HCT116 (cell line): ENCODE data around the gene VASH1. TPM values are rescaled to one million over a fixed set of nuclear protein-coding genes. Genes with fewer than 3 reads are reported as not detected.

ENCODE experiments used
- ATAC-seq: fragments of 200-7000 bp; cut with Tn5 transposase; 2 replicates; pipeline ENCODE4 v1.9.1; 2020; ENCODE audit warnings: mild to moderate bottlenecking, moderate library complexity
- BruUV-seq: library from RNA; stranded (reverse); fragments of 400-500 nt; replicated peaks from 2 replicates; lab custom pipeline; 2021; lab: Mats Ljungman, UMichigan
- CTCF ChIA-PET: fragments of 300-600 bp; sonication (Branson Sonifier 250); formaldehyde crosslinking; loops from one replicate; lab custom pipeline; 2021; ENCODE audit warnings: antibody characterized with exemption; lab: Charles Lee
- POLR2A ChIA-PET: fragments of 300-600, 350-600 bp; sonication (Branson Sonifier 250); formaldehyde crosslinking; loops from one replicate; lab custom pipeline; 2021; ENCODE audit warnings: antibody characterized with exemption; lab: Charles Lee
- RAD21 ChIA-PET, 2 experiments: fragments of 300-600 bp; sonication (Branson Sonifier 250); formaldehyde crosslinking; loops; one replicate each; lab custom pipeline; 2023; ENCODE audit warnings: low total read pairs in 2 of 2; ENCODE audit not compliant: uncharacterized antibody in 2 of 2, unreplicated experiment in 2 of 2, low non-redundant PET in 1 of 2; lab: Charles Lee
- DNase-seq: peaks from one replicate; pipeline ENCODE4 v3.0.0-alpha.2; 2010; ENCODE audit warnings: low read depth, low spot score
- H2AFZ ChIP-seq: fragments of 200-600 bp; shearing (Covaris generic), sonication (generic); 2 replicates; pipeline ENCODE4 v1.6.1; 2017; ENCODE audit warnings: low read depth, mixed run types, mixed read lengths, antibody characterized with exemption, low read length; ENCODE audit not compliant: poor library complexity, severe bottlenecking
- H3K27ac ChIP-seq: 2 replicates; pipeline ENCODE4 v1.5.1; 2012; ENCODE audit warnings: low read depth, low read length
- H3K27me3 ChIP-seq: fragments of 200-600 bp; sonication (generic); 2 replicates; pipeline ENCODE4 v1.6.1; 2016; ENCODE audit warnings: mixed run types, low read length, mixed read lengths; ENCODE audit not compliant: insufficient read depth
- H3K36me3 ChIP-seq, 2 experiments: fragments of 200-500 bp in 1 of 2; fragments of 200-600 bp in 1 of 2; sonication (Bioruptor generic) in 1 of 2; sonication (generic) in 1 of 2; 2 replicates each; pipeline versions ENCODE4 v1.5.1 to v1.6.1; 2014 to 2016; ENCODE audit warnings: low read length in 2 of 2, inconsistent platforms in 1 of 2, mixed read lengths in 1 of 2, mixed run types in 1 of 2; ENCODE audit not compliant: insufficient read depth in 2 of 2, control insufficient read depth in 1 of 2
- H3K4me1 ChIP-seq, 2 experiments: fragments of 200-600 bp in 1 of 2; sonication (generic) in 1 of 2; 2 replicates each; pipeline versions ENCODE4 v1.5.1 to v1.6.1; 2012 to 2017; ENCODE audit warnings: low read length in 2 of 2, inconsistent platforms in 1 of 2, mild to moderate bottlenecking in 1 of 2, mixed read lengths in 1 of 2, mixed run types in 1 of 2, moderate library complexity in 1 of 2; ENCODE audit not compliant: insufficient read depth in 2 of 2, control insufficient read depth in 1 of 2
- H3K4me2 ChIP-seq: fragments of 200-600 bp; sonication (generic); 2 replicates; pipeline ENCODE4 v1.6.1; 2017; ENCODE audit warnings: mixed run types, low read length, mixed read lengths
- H3K4me3 ChIP-seq, 2 experiments: fragments of 200-600 bp in 1 of 2; sonication (generic) in 1 of 2; replicated peaks in 1 of 2; 2 replicates each; pipeline ENCODE4 v1.5.1; 2011 to 2016; ENCODE audit warnings: low read length in 2 of 2, control low read depth in 1 of 2, low read depth in 1 of 2, mild to moderate bottlenecking in 1 of 2, mixed read lengths in 1 of 2, mixed run types in 1 of 2
- H3K79me2 ChIP-seq: fragments of 200-600 bp; sonication (generic); 2 replicates; pipeline ENCODE4 v1.6.1; 2017; ENCODE audit warnings: mild to moderate bottlenecking, mixed run types, low read length, moderate library complexity, mixed read lengths; ENCODE audit not compliant: insufficient read depth
- H3K9ac ChIP-seq: fragments of 200-600 bp; sonication (generic); 2 replicates; pipeline ENCODE4 v1.6.1; 2016; ENCODE audit warnings: low read length, mixed read lengths
- H3K9me2 ChIP-seq: fragments of 200-600 bp; sonication (generic), shearing (Covaris generic); 2 replicates; pipeline ENCODE4 v1.6.1; 2017; ENCODE audit warnings: mixed run types, mild to moderate bottlenecking, moderate library complexity; ENCODE audit not compliant: insufficient read depth
- H3K9me3 ChIP-seq, 2 experiments: fragments of 200-500 bp in 1 of 2; fragments of 200-600 bp in 1 of 2; sonication (Bioruptor generic) in 1 of 2; sonication (generic) in 1 of 2; 2 replicates each; pipeline ENCODE4 v1.6.1; 2014 to 2017; ENCODE audit warnings: low read length in 2 of 2, mixed read lengths in 2 of 2, inconsistent platforms in 1 of 2, low read depth in 1 of 2, mild to moderate bottlenecking in 1 of 2, mixed run types in 1 of 2, moderate library complexity in 1 of 2; ENCODE audit not compliant: control insufficient read depth in 1 of 2, insufficient read depth in 1 of 2
- H4K20me1 ChIP-seq: fragments of 200-600 bp; sonication (generic), shearing (Covaris generic); 2 replicates; pipeline ENCODE4 v1.6.1; 2017; ENCODE audit warnings: mixed run types, mild to moderate bottlenecking, moderate library complexity; ENCODE audit not compliant: insufficient read depth
- ATF3 ChIP-seq: IDR thresholded peaks from 2 replicates; pipeline ENCODE4 v1.6.1; 2012
- CBX3 ChIP-seq: IDR thresholded peaks from 2 replicates; pipeline ENCODE4 v1.6.1; 2012; ENCODE audit warnings: low read depth
- CEBPB ChIP-seq: IDR thresholded peaks from 2 replicates; pipeline ENCODE4 v1.6.1; 2012; ENCODE audit warnings: low read depth
- EGR1 ChIP-seq: IDR thresholded peaks from 2 replicates; pipeline ENCODE4 v1.6.1; 2012; ENCODE audit warnings: low read depth
- ELF1 ChIP-seq: IDR thresholded peaks from 2 replicates; pipeline ENCODE4 v1.6.1; 2012; ENCODE audit warnings: low read depth, borderline replicate concordance
- EZH2 ChIP-seq: fragments of 200-600 bp; sonication (generic); IDR thresholded peaks from 2 replicates; pipeline ENCODE4 v1.6.1; 2017; ENCODE audit warnings: antibody characterized with exemption, mixed run types
- EZH2phosphoT487 ChIP-seq: fragments of 200-600 bp; IDR thresholded peaks from 2 replicates; pipeline ENCODE4 v1.6.1; 2018; ENCODE audit warnings: antibody characterized with exemption, borderline replicate concordance
- JUND ChIP-seq: IDR thresholded peaks from 2 replicates; pipeline ENCODE4 v1.6.1; 2012
- POLR2AphosphoS5 ChIP-seq: IDR thresholded peaks from 2 replicates; pipeline ENCODE4 v1.6.1; 2011; ENCODE audit warnings: mild to moderate bottlenecking, low read depth, low read length, moderate library complexity
- RAD21 ChIP-seq: IDR thresholded peaks from 2 replicates; pipeline ENCODE4 v1.6.1; 2012; ENCODE audit warnings: low read depth, mild to moderate bottlenecking
- REST ChIP-seq: IDR thresholded peaks from 2 replicates; pipeline ENCODE4 v1.6.1; 2012; ENCODE audit warnings: low read depth
- SP1 ChIP-seq: IDR thresholded peaks from 2 replicates; pipeline ENCODE4 v1.6.1; 2012; ENCODE audit warnings: low read depth
- SRF ChIP-seq: IDR thresholded peaks from 2 replicates; pipeline ENCODE4 v1.6.1; 2012; ENCODE audit warnings: low read depth
- TCF7L2 ChIP-seq: IDR thresholded peaks from 2 replicates; pipeline ENCODE4 v1.7.0; 2011; ENCODE audit warnings: borderline replicate concordance, inconsistent platforms; ENCODE audit not compliant: insufficient read depth, insufficient read length; ENCODE audit errors: extremely low read depth
- YY1 ChIP-seq: IDR thresholded peaks from 2 replicates; pipeline ENCODE4 v1.6.1; 2011; ENCODE audit warnings: low read length, low read depth, moderate library complexity, mild to moderate bottlenecking; ENCODE audit not compliant: insufficient replicate concordance; ENCODE audit errors: extremely low read depth
- ZFX ChIP-seq: fragments of 450-650 bp; IDR thresholded peaks from 2 replicates; pipeline ENCODE4 v1.6.1; 2017
- ZNF274 ChIP-seq: fragments of 200-500 bp; sonication (Bioruptor generic); IDR thresholded peaks from 2 replicates; pipeline ENCODE4 v1.6.1; 2014; ENCODE audit warnings: mild to moderate bottlenecking, low read depth, low read length, inconsistent platforms
- intact Hi-C: fragments of 100-400 bp; cut with micrococcal nuclease; formaldehyde crosslinking; loops from 2 replicates; pipeline ENCODE4 v1.10.0; 2022
- total RNA-seq: library from RNA; stranded (reverse); gene quantifications from one replicate; pipeline ENCODE4 v1.2.1, GENCODE V29; 2021; ENCODE audit not compliant: unreplicated experiment
- TF ChIP-seq, protein P1 (sequence below): IDR thresholded peaks from 2 replicates; pipeline ENCODE4 v1.6.1; 2011; ENCODE audit warnings: mild to moderate bottlenecking, low read length, moderate library complexity; ENCODE audit not compliant: insufficient replicate concordance; ENCODE audit errors: extremely low read depth

VASH1 gene
- total RNA-seq, 1 experiment from 2014 or later: 13.3 TPM

GRCh38 chr14:76780058-76780345 lies 18.7 kb downstream of the VASH1 start:
- H3K4me1 ChIP-seq: peaks cover 0 to 6% of the 10 kb centered on the region in 2 experiments; a peak in 1 of 4 replicates
- ChIA-PET RAD21 (no interaction called here), CTCF (no interaction called here), POLR2A (no interaction called here)
- intact Hi-C loops: no loop called here
- H3K4me2 ChIP-seq: no peak overlapping the region
- no peak overlapping the region for H2AFZ ChIP-seq
- H3K9me3 ChIP-seq: no peaks in the 10 kb centered on the region
- H3K36me3 ChIP-seq: peaks cover 5 to 7% of the 10 kb centered on the region in 2 experiments; a peak in 3 of 4 replicates
- H3K9me2 ChIP-seq: no peaks in the 10 kb centered on the region
- H3K79me2 ChIP-seq: no peaks in the 10 kb centered on the region
- H3K27me3 ChIP-seq: no peaks in the 10 kb centered on the region
- DNase-seq: no peak
- H3K4me3 ChIP-seq: no peak overlapping the region
- H3K9ac ChIP-seq: no peak overlapping the region
- no peak for TF ChIP-seq ELF1
- no peak for TF ChIP-seq YY1
- no peak for TF ChIP-seq POLR2AphosphoS5
- TF ChIP-seq EZH2: no peak
- no peak for TF ChIP-seq EZH2phosphoT487
- TF ChIP-seq SP1: no peak
- H4K20me1 ChIP-seq: no peaks in the 10 kb centered on the region
- BruUV-seq: no TSS peak
- H3K27ac ChIP-seq: no peak overlapping the region
- no peak for ATAC-seq

- Histone ChIP-seq H3K36me3 (peaks cover 5 to 7% of the 10 kb centered on the region in 2 experiments; a peak in 3 of 4 replicates), H3K79me2 (no peaks in the 10 kb centered on the region), H3K4me1 (peaks cover 0 to 6% of the 10 kb centered on the region in 2 experiments; a peak in 1 of 4 replicates), H3K9me3 (no peaks in the 10 kb centered on the region), H3K4me2 (no peak overlapping the region), H3K9ac (no peak overlapping the region), H3K27me3 (no peaks in the 10 kb centered on the region), H2AFZ (no peak overlapping the region), H3K27ac (no peak overlapping the region), H3K4me3 (no peak overlapping the region), H3K9me2 (no peaks in the 10 kb centered on the region), H4K20me1 (no peaks in the 10 kb centered on the region)
- POLR2A ChIA-PET: no interaction called here
- RAD21 ChIA-PET: no interaction called here
- CTCF ChIA-PET: no interaction called here
- DNase-seq (no peak), ATAC-seq (no peak)
- intact Hi-C loops: no loop called here
- no TSS peak for BruUV-seq
- TF ChIP-seq CBX3: no peak
- no peak for TF ChIP-seq RAD21
- TF ChIP-seq JUND: no peak
- no peak for TF ChIP-seq POLR2AphosphoS5
- TF ChIP-seq ZNF274: no peak
- TF ChIP-seq EGR1: no peak
- TF ChIP-seq ATF3: no peak
- TF ChIP-seq, protein P1, sequence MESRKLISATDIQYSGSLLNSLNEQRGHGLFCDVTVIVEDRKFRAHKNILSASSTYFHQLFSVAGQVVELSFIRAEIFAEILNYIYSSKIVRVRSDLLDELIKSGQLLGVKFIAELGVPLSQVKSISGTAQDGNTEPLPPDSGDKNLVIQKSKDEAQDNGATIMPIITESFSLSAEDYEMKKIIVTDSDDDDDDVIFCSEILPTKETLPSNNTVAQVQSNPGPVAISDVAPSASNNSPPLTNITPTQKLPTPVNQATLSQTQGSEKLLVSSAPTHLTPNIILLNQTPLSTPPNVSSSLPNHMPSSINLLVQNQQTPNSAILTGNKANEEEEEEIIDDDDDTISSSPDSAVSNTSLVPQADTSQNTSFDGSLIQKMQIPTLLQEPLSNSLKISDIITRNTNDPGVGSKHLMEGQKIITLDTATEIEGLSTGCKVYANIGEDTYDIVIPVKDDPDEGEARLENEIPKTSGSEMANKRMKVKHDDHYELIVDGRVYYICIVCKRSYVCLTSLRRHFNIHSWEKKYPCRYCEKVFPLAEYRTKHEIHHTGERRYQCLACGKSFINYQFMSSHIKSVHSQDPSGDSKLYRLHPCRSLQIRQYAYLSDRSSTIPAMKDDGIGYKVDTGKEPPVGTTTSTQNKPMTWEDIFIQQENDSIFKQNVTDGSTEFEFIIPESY: no peak
- TF ChIP-seq REST: no peak
- no peak for TF ChIP-seq CEBPB
- no peak for TF ChIP-seq SRF
- TF ChIP-seq TCF7L2: no peak
- no peak for TF ChIP-seq EZH2
- no peak for TF ChIP-seq ZFX
Measured at GRCh38 chr14:76780360-76780759, 19.1 kb downstream of the VASH1 start.
